GM23338 (cell line): ENCODE results near the gene DAZL. TPM values are rescaled to one million over a fixed set of nuclear protein-coding genes. Genes with fewer than 3 reads are reported as not detected.

Source experiments
- ATAC-seq: fragments of 200-7000 bp; cut with Tn5 transposase; 3 replicates; pipeline ENCODE4 v1.9.1; 2020
- DNase-seq: peaks from one replicate; pipeline ENCODE4 v3.0.0-alpha.2; 2015; ENCODE audit warnings: low spot score
- H2AFZ ChIP-seq: fragments of 200-600 bp; sonication (generic); 2 replicates; pipeline ENCODE4 v1.8.0; 2016; ENCODE audit warnings: antibody characterized with exemption, mild to moderate bottlenecking, moderate library complexity
- H3F3A ChIP-seq: fragments of 200-600 bp; sonication (generic); replicated peaks from 2 replicates; pipeline ENCODE4 v1.8.0; 2017; ENCODE audit warnings: antibody characterized with exemption, mixed run types, low read depth
- H3K27ac ChIP-seq: fragments of 200-600 bp; sonication (generic); 2 replicates; pipeline ENCODE4 v1.6.1; 2016; ENCODE audit warnings: low read depth
- H3K27me3 ChIP-seq: fragments of 200-600 bp; sonication (generic); 2 replicates; pipeline ENCODE4 v1.8.0; 2016; ENCODE audit warnings: mild to moderate bottlenecking, mixed run types, moderate library complexity; ENCODE audit not compliant: insufficient read depth
- H3K36me3 ChIP-seq: fragments of 200-600 bp; sonication (generic); 2 replicates; pipeline ENCODE4 v1.8.0; 2016; ENCODE audit warnings: mild to moderate bottlenecking; ENCODE audit not compliant: insufficient read depth
- H3K4me1 ChIP-seq: fragments of 200-600 bp; sonication (generic); 2 replicates; pipeline ENCODE4 v1.8.0; 2016; ENCODE audit warnings: mild to moderate bottlenecking, moderate library complexity; ENCODE audit not compliant: insufficient read depth
- H3K4me2 ChIP-seq: fragments of 200-600 bp; sonication (generic); 2 replicates; pipeline ENCODE4 v1.7.1; 2017; ENCODE audit warnings: mixed run types
- H3K4me3 ChIP-seq: fragments of 200-600 bp; sonication (generic); 2 replicates; pipeline ENCODE4 v1.6.1; 2016; ENCODE audit warnings: mixed run types
- H3K79me2 ChIP-seq: fragments of 200-600 bp; sonication (generic); replicated peaks from 2 replicates; pipeline ENCODE4 v1.8.0; 2017; ENCODE audit warnings: mild to moderate bottlenecking; ENCODE audit not compliant: insufficient read depth
- H3K9me2 ChIP-seq: fragments of 200-600 bp; sonication (generic); 2 replicates; pipeline ENCODE4 v1.8.0; 2017; ENCODE audit not compliant: insufficient read depth
- H4K20me1 ChIP-seq: fragments of 200-600 bp; sonication (generic); replicated peaks from 2 replicates; pipeline ENCODE4 v1.8.0; 2017; ENCODE audit warnings: mild to moderate bottlenecking; ENCODE audit not compliant: insufficient read depth
- H3K27ac Mint-ChIP-seq: 2 replicates; pipeline ENCODE4 v1.8.0; 2020; ENCODE audit warnings: inconsistent platforms, mild to moderate bottlenecking, moderate library complexity, mixed read lengths
- H3K27me3 Mint-ChIP-seq: 3 replicates; pipeline ENCODE4 v1.8.0; 2022; ENCODE audit warnings: low read depth, mild to moderate bottlenecking, moderate library complexity, mixed read lengths, inconsistent platforms; ENCODE audit not compliant: insufficient read depth, poor library complexity
- H3K36me3 Mint-ChIP-seq: 3 replicates; pipeline ENCODE4 v1.8.0; 2021; ENCODE audit warnings: low read depth, mild to moderate bottlenecking, inconsistent platforms, moderate library complexity, mixed read lengths
- H3K4me1 Mint-ChIP-seq: 3 replicates; pipeline ENCODE4 v1.8.0; 2020; ENCODE audit warnings: mild to moderate bottlenecking, inconsistent platforms, mixed read lengths
- H3K4me3 Mint-ChIP-seq: 3 replicates; pipeline ENCODE4 v1.8.0; 2021; ENCODE audit warnings: moderate library complexity, mild to moderate bottlenecking, inconsistent platforms, mixed read lengths
- H3K9me3 Mint-ChIP-seq: 3 replicates; pipeline ENCODE4 v1.8.0; 2020; ENCODE audit warnings: moderate library complexity, mild to moderate bottlenecking, inconsistent platforms, mixed read lengths
- JUNB ChIP-seq: IDR thresholded peaks from one replicate; pipeline ENCODE4 v1.6.1; 2016; ENCODE audit warnings: antibody characterized with exemption; ENCODE audit not compliant: unreplicated experiment
- REST ChIP-seq: IDR thresholded peaks from one replicate; pipeline ENCODE4 v1.6.1; 2018; ENCODE audit warnings: antibody characterized with exemption; ENCODE audit not compliant: unreplicated experiment
- ZNF462 ChIP-seq: fragments of 250-450 bp; sonication (Bioruptor Pico); IDR thresholded peaks from 2 replicates; pipeline ENCODE4 v1.5.0; 2020; ENCODE audit warnings: mild to moderate bottlenecking, moderate library complexity
- polyA plus RNA-seq: library from polyadenylated mRNA; unstranded; fragments of >200 nt; fragmentation: Nextera tagmentation; extraction: Ambion mirVana; gene quantifications from 2 replicates; pipeline ENCODE4 v1.2.1, GENCODE V29; 2016
- total RNA-seq: library from RNA; depleted of rRNA; stranded (reverse); fragments of >200 nt; shearing (Covaris generic); gene quantifications from 2 replicates; pipeline ENCODE4 v1.2.3, GENCODE V29; 2014; rRNA removed

Gene DAZL
- total and polyA plus RNA-seq, 2 experiments from 2014 or later = 3.2 to 5.3 TPM

- Histone ChIP-seq H3K79me2 (no peaks in the 10 kb centered on the region), H3F3A (peaks cover 17% of the 10 kb centered on the region; the same call in 1 of the 2 replicates), H3K9me2 (no peaks in the 10 kb centered on the region), H4K20me1 (no peaks in the 10 kb centered on the region), H3K4me3 (no peak overlapping the region), H3K4me2 (no peak overlapping the region), H3K27me3 (no peaks in the 10 kb centered on the region), H3K4me1 (peaks cover 27% of the 10 kb centered on the region), H3K36me3 (no peaks in the 10 kb centered on the region), H3K27ac (no peak overlapping the region), H2AFZ (peak overlapping the region; percentile 86)
- DNase-seq = no peak
- ATAC-seq = no peak
- H3K27me3 Mint-ChIP-seq = peaks cover 5% of the 10 kb centered on the region
- H3K4me3 Mint-ChIP-seq = no peak overlapping the region
- H3K9me3 Mint-ChIP-seq = peaks cover 3% of the 10 kb centered on the region; the same call in 1 of the 3 replicates
- peaks cover 39% of the 10 kb centered on the region for H3K4me1 Mint-ChIP-seq
- peak overlapping the region; percentile 89; the same call in 1 of the 2 replicates for H3K27ac Mint-ChIP-seq
- H3K36me3 Mint-ChIP-seq = no peaks in the 10 kb centered on the region
- TF ChIP-seq ZNF462 (CRISPR knock-in tag) (no peak), REST (no peak), JUNB (no peak)
These were observed 68.2 kb downstream of the DAZL start for GRCh38 chr3:16536996-16537395.

Other genes with a start within 250 kb of the DAZL start
- 6.8 and 7.2 TPM in 2 replicates for gene RFTN1, start 91.7 kb downstream of the DAZL start, total RNA-seq
- 3.3 and 4.6 TPM in 2 replicates for gene RFTN1, start 91.7 kb downstream of the DAZL start, polyA plus RNA-seq